Heart right ventricle (tissue), 16 donors: Measurements from ENCODE around the gene ZCCHC8. TPM values are rescaled to one million over a fixed set of nuclear protein-coding genes. Genes with fewer than 3 reads are reported as not detected.
A peak's percentile ranks its signal among the peaks of the same experiment; 100 is the strongest.
"Not testable (repeated sequence)": the region's sequence is repeated elsewhere in the genome, so short reads cannot be mapped to it uniquely, and the experiment has no call there.

Experiments
- ATAC-seq, 8 donors: fragments of 200-7000 bp; cut with Tn5 transposase; one replicate each; pipeline ENCODE4 v1.9.1; 2020; ENCODE audit warnings: mild to moderate bottlenecking in 8 of 8, moderate library complexity in 8 of 8, moderate number of reproducible peaks in 1 of 8
- DNase-seq, 2 donors: peaks; one replicate each; pipeline ENCODE4 v3.0.0-alpha.2; 2020
- H3K27ac ChIP-seq, 10 donors: fragments of 200-600 bp; sonication (generic) in 2 of 10; one replicate each; pipeline versions ENCODE4 v1.5.0 to v1.8.0; 2020 to 2022; ENCODE audit warnings: mild to moderate bottlenecking in 3 of 10
- H3K27me3 ChIP-seq, 7 donors: fragments of 200-600 bp; one replicate each; pipeline ENCODE4 v1.8.0; 2021 to 2022; ENCODE audit warnings: mild to moderate bottlenecking in 2 of 7
- H3K36me3 ChIP-seq, 9 donors: fragments of 200-600 bp; sonication (generic) in 1 of 9; one replicate each; pipeline versions ENCODE4 v1.5.0 to v1.8.0; 2020 to 2022; ENCODE audit warnings: mild to moderate bottlenecking in 2 of 9
- H3K4me1 ChIP-seq, 9 donors: fragments of 200-600 bp; sonication (generic) in 1 of 9; one replicate each; pipeline versions ENCODE4 v1.5.0 to v1.8.0; 2020 to 2022; ENCODE audit warnings: mild to moderate bottlenecking in 4 of 9
- H3K4me3 ChIP-seq, 10 donors: fragments of 200-600 bp; sonication (generic) in 2 of 10; one replicate each; pipeline versions ENCODE4 v1.5.0 to v1.8.0; 2020 to 2022; ENCODE audit warnings: mild to moderate bottlenecking in 7 of 10, moderate library complexity in 2 of 10
- H3K9me3 ChIP-seq, 11 donors: fragments of 200-600 bp in 10 of 11; sonication (generic) in 2 of 11; one replicate each; pipeline versions ENCODE4 v1.5.0 to v1.8.0; 2013 to 2022; ENCODE audit warnings: mild to moderate bottlenecking in 2 of 11, control low read depth in 1 of 11, moderate library complexity in 1 of 11
- WGBS, 2 donors: extraction: QIAGEN DNeasy Blood & Tissue Kit; methylation state at CpG; one replicate each; pipeline ENCODE4 v1.1.7; 2013; ENCODE audit warnings: inconsistent platforms in 1 of 2; 5-methylcytosine and 5-hydroxymethylcytosine counted together
- intact Hi-C, 10 donors: fragments of 100-400 bp; cut with DNase I; formaldehyde crosslinking; loops; one replicate each; pipeline versions ENCODE4 v1.11.1 to v1.14.2; 2022
- polyA plus RNA-seq, 2 donors: library from polyadenylated mRNA; stranded (reverse); fragments of 200-250 nt; gene quantifications; one replicate each; pipeline ENCODE4 v1.2.3, GENCODE V29; 2013
- total RNA-seq, 10 donors: library from RNA; stranded (reverse); fragmentation: NEBNext Ultra II Directional in 3 of 10; extraction: Animal tissue kit (Norgen Biotek cat#: 25700) in 3 of 10; gene quantifications; one replicate each; pipeline versions ENCODE4 v1.2.1 to v1.2.4, GENCODE V29; 2021 to 2023
- TF ChIP-seq, protein P1 (sequence below), 9 donors: fragments of 200-600 bp; sonication (generic) in 2 of 9; IDR thresholded peaks; one replicate each; pipeline versions ENCODE4 v1.5.0 to v1.8.0; 2021 to 2022; ENCODE audit warnings: antibody characterized with exemption in 9 of 9, mild to moderate bottlenecking in 5 of 9, moderate library complexity in 1 of 9
- donor health status: Arrhythmogenic right ventricular cardiomyopathy.
- donor health status: ischemic (EF 13 %, LVEDD 7.1; RV severe dilation, severe dysfunction).
- donor health status: healthy with polysubstance abuse.
- donor health status: DM: no; HTN: yes; CAD: no.
- donor health status: DM: no; HTN: no; CAD: no.
- donor health status: ischemic (EF 25% LVEDD 6.9; RV normal size, moderate dysfunction).
- donor health status: ischemic (EF 25% LVEDD 5.7; RV mildly dilated, moderate dysfunction).
- donor health status: healthy.
- donor health status: DM: yes; HTN: yes; CAD: no.
- donor health status: Ischemic cardiomyopathy.
- donor health status: ischemic (EF 35%, LVEDD 5.7; RV mildly dilated, moderate dysfunction).
- donor health status: nonischemic (EF 11% LVEDD 7.7; RV severe dilation, severe dysfunction).
- donor health status: DM: yes; HTN: yes; CAD: no.
- donor health status: PGD.
- donor health status: ischemic (EF 29% LVEDD 5.4; RV normal size, mild dysfunction).
- donor health status: nonischemic (EF 23%, LVEDD 6.1; RV moderate dilation, normal function).

The ZCCHC8 gene
- total and polyA plus RNA-seq, 12 donors = 7.5 to 29.6 (median 9.2) TPM

DNA sequence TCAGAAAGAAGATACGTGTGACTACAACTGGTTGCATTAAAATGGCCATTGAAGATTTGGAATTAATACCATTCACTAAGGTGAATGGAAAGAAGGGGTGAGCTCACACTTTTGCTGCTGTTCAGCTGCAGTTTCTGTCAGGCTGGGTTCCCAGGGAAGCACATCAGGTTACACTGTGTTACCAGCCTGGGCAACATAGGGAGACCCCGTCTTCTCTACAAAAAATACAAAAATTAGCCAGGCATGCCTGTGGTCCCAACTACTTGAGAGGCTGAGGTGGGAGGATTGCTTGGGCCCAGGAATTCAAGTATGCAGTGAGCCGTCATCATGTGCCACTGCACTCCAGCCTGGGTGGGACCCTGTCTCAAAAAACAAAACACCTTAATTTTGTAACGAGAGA, 12.9 kb upstream of the ZCCHC8 start:
- WGBS, 2 donors = 90 to 91% methylated on average over 4 of the region's 4 CpGs
- intact Hi-C loops = no loop called here
- H3K36me3 ChIP-seq = peaks cover 0 to 100% (median 92%) of the 10 kb centered on the region in 9 donors
- peaks cover 0 to 7% (median 0%) of the 10 kb centered on the region in 9 donors for H3K4me1 ChIP-seq
- no peak overlapping the region for H3K4me3 ChIP-seq
- DNase-seq (no peak), ATAC-seq (no peak)
- no peak overlapping the region for H3K27ac ChIP-seq
- TF ChIP-seq, protein P1, sequence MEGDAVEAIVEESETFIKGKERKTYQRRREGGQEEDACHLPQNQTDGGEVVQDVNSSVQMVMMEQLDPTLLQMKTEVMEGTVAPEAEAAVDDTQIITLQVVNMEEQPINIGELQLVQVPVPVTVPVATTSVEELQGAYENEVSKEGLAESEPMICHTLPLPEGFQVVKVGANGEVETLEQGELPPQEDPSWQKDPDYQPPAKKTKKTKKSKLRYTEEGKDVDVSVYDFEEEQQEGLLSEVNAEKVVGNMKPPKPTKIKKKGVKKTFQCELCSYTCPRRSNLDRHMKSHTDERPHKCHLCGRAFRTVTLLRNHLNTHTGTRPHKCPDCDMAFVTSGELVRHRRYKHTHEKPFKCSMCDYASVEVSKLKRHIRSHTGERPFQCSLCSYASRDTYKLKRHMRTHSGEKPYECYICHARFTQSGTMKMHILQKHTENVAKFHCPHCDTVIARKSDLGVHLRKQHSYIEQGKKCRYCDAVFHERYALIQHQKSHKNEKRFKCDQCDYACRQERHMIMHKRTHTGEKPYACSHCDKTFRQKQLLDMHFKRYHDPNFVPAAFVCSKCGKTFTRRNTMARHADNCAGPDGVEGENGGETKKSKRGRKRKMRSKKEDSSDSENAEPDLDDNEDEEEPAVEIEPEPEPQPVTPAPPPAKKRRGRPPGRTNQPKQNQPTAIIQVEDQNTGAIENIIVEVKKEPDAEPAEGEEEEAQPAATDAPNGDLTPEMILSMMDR (IDR thresholded peaks at IDR 0.05) = no peak
- H3K27me3 ChIP-seq = no peaks in the 10 kb centered on the region
- H3K9me3 ChIP-seq = no peaks in the 10 kb centered on the region

DNA sequence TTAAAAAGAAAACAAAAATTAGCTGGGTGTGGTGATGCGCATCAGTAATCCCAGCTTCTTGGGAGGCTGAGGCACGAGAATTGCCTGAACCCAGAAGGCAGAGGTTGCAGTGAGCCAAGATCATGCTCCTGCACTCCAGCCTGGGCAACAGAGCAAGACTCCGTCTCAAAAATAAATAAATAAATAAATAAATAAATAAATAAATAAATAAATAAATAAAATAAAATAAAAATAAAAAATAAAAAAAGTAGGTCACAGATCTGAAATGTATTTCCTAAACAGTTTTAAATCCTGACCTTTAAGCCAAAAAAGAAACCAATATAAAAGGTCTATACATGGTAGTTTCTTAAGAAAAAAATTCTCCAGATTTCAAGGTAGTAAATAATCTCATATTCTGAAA, 12.3 kb upstream of the ZCCHC8 start:
- H3K4me3 ChIP-seq, ATAC-seq, intact Hi-C loops, H3K9me3 ChIP-seq, H3K27me3 ChIP-seq, H3K27ac ChIP-seq, DNase-seq, H3K4me1 ChIP-seq: not testable (repeated sequence)
- WGBS, 2 donors = 87 to 92% methylated on average over 3 of the region's 3 CpGs
- H3K36me3 ChIP-seq = peaks cover 0 to 100% (median 92%) of the 10 kb centered on the region in 9 donors

DNA sequence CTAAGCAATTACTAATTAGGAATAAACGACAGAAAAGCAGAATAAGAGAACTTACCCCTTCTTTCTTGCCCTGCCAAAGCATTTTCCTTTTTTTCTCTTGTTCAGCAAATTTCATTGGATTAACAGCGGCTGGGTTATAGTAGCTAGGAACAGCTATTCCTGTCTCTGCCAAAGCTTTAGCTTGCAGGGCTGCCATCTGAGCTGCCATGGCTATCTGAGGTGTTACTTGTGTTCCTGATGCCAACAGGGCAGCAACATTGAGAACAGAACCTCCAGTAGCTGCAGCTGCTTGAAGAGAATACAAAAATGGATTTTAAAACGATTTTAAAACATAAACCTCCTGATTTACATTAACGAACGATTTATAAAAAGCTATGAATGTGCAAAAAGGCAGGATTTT, 7.4 kb upstream of the ZCCHC8 start:
- 84 to 92% methylated on average over 5 of the region's 5 CpGs for WGBS, 2 donors
- H3K36me3 ChIP-seq = peaks cover 6 to 100% (median 95%) of the 10 kb centered on the region in 9 donors
- no peaks in the 10 kb centered on the region for H3K9me3 ChIP-seq
- ATAC-seq (peak in 5 of 8 donors; percentile 60 to 87 (median 71)), DNase-seq (no peak)
- intact Hi-C loops = no loop called here
- no peak overlapping the region for H3K27ac ChIP-seq
- TF ChIP-seq, protein P1 (IDR thresholded peaks at IDR 0.05) = no peak
- no peak overlapping the region for H3K4me3 ChIP-seq
- peaks cover 0 to 11% (median 0%) of the 10 kb centered on the region in 9 donors for H3K4me1 ChIP-seq
- no peaks in the 10 kb centered on the region for H3K27me3 ChIP-seq

DNA sequence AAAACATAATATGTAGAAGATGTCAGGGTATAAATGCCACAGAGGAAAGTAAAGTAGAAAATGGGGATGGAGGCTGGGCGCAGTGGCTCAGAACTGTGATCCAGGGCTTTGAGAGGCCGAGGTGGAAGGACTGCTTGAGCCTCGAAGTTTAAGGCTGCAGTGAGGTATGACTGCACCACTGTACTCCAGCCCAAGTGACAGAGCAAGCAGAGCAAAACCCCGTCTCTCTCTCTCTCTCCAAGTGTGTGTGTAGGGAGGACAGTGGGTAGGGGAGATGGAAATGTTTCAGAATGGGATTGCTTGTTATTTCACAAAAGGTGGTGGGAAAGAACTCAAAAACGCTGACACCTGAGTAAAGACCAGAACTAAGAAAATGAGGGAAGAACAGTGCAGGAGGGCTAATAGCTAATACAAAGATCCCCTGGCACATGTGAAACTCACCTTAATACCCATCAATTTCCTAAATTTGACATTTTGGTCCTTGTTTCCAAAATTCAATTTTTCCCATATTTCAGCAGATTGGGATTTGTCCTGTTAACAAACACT, 5.7 kb upstream of the ZCCHC8 start:
- 94% methylated on average over 5 of the region's 5 CpGs for WGBS, 2 donors

More for the DNA sequence above, 5.7 kb upstream of the ZCCHC8 start:
- H3K4me3 ChIP-seq = no peak overlapping the region
- peaks cover 8 to 93% (median 80%) of the 10 kb centered on the region in 9 donors for H3K36me3 ChIP-seq
- no peaks in the 10 kb centered on the region for H3K9me3 ChIP-seq
- H3K27me3 ChIP-seq = no peaks in the 10 kb centered on the region
- intact Hi-C loops = no loop called here
- no peak overlapping the region for H3K27ac ChIP-seq
- TF ChIP-seq, protein P1 (IDR thresholded peaks at IDR 0.05) = no peak
- ATAC-seq (no peak), DNase-seq (no peak)
- peaks cover 0 to 13% (median 3%) of the 10 kb centered on the region in 9 donors for H3K4me1 ChIP-seq
